Gastroesophageal sphincter (tissue), 4 donors: ENCODE results near the gene C6orf47. TPM values are rescaled to one million over a fixed set of nuclear protein-coding genes. Genes with fewer than 3 reads are reported as not detected.

Experiments used
- ATAC-seq: fragments of 150-250 bp; one replicate; pipeline ENCODE4 v1.9.1; 2016; ENCODE audit warnings: mild to moderate bottlenecking, moderate library complexity
- H3K27ac ChIP-seq, 4 donors: fragments of 200-600 bp; sonication (generic) in 3 of 4; 1 replicate in 3 of 4; 2 replicates in 1 of 4; pipeline ENCODE4 v1.5.1; 2016 to 2019
- H3K27me3 ChIP-seq: fragments of 200-600 bp; sonication (generic); one replicate; pipeline ENCODE4 v1.5.1; 2019
- H3K36me3 ChIP-seq, 2 donors: fragments of 200-600 bp; sonication (generic); one replicate each; pipeline ENCODE4 v1.5.1; 2019; ENCODE audit warnings: control low read depth in 1 of 2
- H3K4me1 ChIP-seq, 3 donors: fragments of 200-600 bp; sonication (generic); 1 replicate in 2 of 3; 2 replicates in 1 of 3; pipeline ENCODE4 v1.5.1; 2016 to 2019; ENCODE audit warnings: control low read depth in 2 of 3
- H3K4me3 ChIP-seq, 2 donors: fragments of 200-600 bp; sonication (generic); one replicate each; pipeline ENCODE4 v1.5.1; 2019; ENCODE audit warnings: mild to moderate bottlenecking in 1 of 2, moderate library complexity in 1 of 2
- H3K9me3 ChIP-seq, 3 donors: fragments of 200-600 bp; sonication (generic); one replicate each; pipeline ENCODE4 v1.5.1; 2017 to 2019; ENCODE audit warnings: control low read depth in 2 of 3
- CTCF ChIP-seq, 4 experiments: fragments of 200-600 bp in 2 of 4; fragments of 450-650 bp in 2 of 4; sonication (generic) in 1 of 4; IDR thresholded peaks; one replicate each; pipeline ENCODE4 v1.5.1; 2017 to 2019; ENCODE audit warnings: antibody characterized with exemption in 4 of 4, mild to moderate bottlenecking in 2 of 4, moderate library complexity in 2 of 4
- EP300 ChIP-seq: sonication (generic); formaldehyde crosslinking; IDR thresholded peaks from one replicate; pipeline ENCODE4 v1.6.1; 2017; ENCODE audit warnings: antibody characterized with exemption, mild to moderate bottlenecking
- POLR2A ChIP-seq, 2 donors: fragments of 450-650 bp; IDR thresholded peaks; one replicate each; pipeline ENCODE4 v1.6.1; 2017; ENCODE audit warnings: antibody characterized with exemption in 2 of 2, mild to moderate bottlenecking in 2 of 2, moderate library complexity in 1 of 2
- POLR2AphosphoS5 ChIP-seq: sonication (generic); formaldehyde crosslinking; IDR thresholded peaks from one replicate; pipeline ENCODE4 v1.6.1; 2017; ENCODE audit warnings: antibody characterized with exemption
- WGBS, 2 donors: methylation state at CpG; one replicate each; pipeline ENCODE4 v1.1.5; 2018; ENCODE audit warnings: low coverage in 1 of 2; 5-methylcytosine and 5-hydroxymethylcytosine counted together
- small RNA-seq, 4 donors: library from RNA; depleted of rRNA; stranded (forward); fragments of <200 nt; gene quantifications; one replicate each; pipeline ENCODE3, GENCODE V24; 2016
- total RNA-seq, 4 donors: library from RNA; depleted of rRNA; stranded (reverse); fragments of >200 nt; gene quantifications; one replicate each; pipeline ENCODE4 v1.1.0, GENCODE V29; 2016

C6orf47 gene
- total RNA-seq, 4 donors from 2014 or later: 30.0 to 40.0 (median 36.1) TPM

- H3K27ac ChIP-seq: peak within 1 kb of the TSS in 1 of 4 donors; percentile 44
- TF ChIP-seq CTCF (IDR thresholded peaks at IDR 0.05): no peak
- no peak for TF ChIP-seq EP300
- TF ChIP-seq POLR2AphosphoS5: no peak
- no peak for TF ChIP-seq POLR2A (IDR thresholded peaks at IDR 0.05)
- no peaks in the 10 kb centered on the region for H3K27me3 ChIP-seq
- WGBS, 2 donors: 51 to 63% methylated on average over 3 to 5 of the region's 6 CpGs
- H3K36me3 ChIP-seq: no peaks in the 10 kb centered on the region
- peaks cover 0 to 4% (median 0%) of the 10 kb centered on the region in 3 donors for H3K4me1 ChIP-seq
- H3K4me3 ChIP-seq: peak within 1 kb of the TSS in 1 of 2 donors; percentile 28
- H3K9me3 ChIP-seq: no peaks in the 10 kb centered on the region
- no peak for ATAC-seq
Observed at GRCh38 chr6:31614684-31615578, 45.6 kb downstream of the C6orf47 start, which contains the start of gene AIF1. Gene AIF1 (plus strand): TSS chr6:31615234. CDS start chr6:31615330, 96 bp downstream.

- Histone ChIP-seq H3K36me3 (no peaks in the 10 kb centered on the region), H3K4me3 (no peak overlapping the region), H3K9me3 (no peaks in the 10 kb centered on the region), H3K4me1 (no peaks in the 10 kb centered on the region), H3K27me3 (no peaks in the 10 kb centered on the region), H3K27ac (no peak overlapping the region)
- ATAC-seq: no peak
- 82 to 84% methylated on average over 3 to 7 of the region's 8 CpGs for WGBS, 2 donors
- no peak for TF ChIP-seq POLR2A (IDR thresholded peaks at IDR 0.05)
- TF ChIP-seq POLR2AphosphoS5: no peak
- no peak for TF ChIP-seq CTCF (IDR thresholded peaks at IDR 0.05)
Observed at GRCh38 chr6:31614075-31614619, 46.4 kb downstream of the C6orf47 start.

GRCh38 chr6:31610968-31611367, 49.6 kb downstream of the C6orf47 start:
- Histone ChIP-seq H3K4me3 (no peak overlapping the region), H3K27ac (no peak overlapping the region), H3K36me3 (no peaks in the 10 kb centered on the region), H3K27me3 (no peaks in the 10 kb centered on the region), H3K4me1 (no peaks in the 10 kb centered on the region), H3K9me3 (no peaks in the 10 kb centered on the region)
- TF ChIP-seq POLR2AphosphoS5 (no peak), CTCF (IDR thresholded peaks at IDR 0.05) (no peak), POLR2A (IDR thresholded peaks at IDR 0.05) (no peak)
- ATAC-seq: no peak
- WGBS, 2 donors: 63 to 80% methylated on average over 4 of the region's 4 CpGs

- Histone ChIP-seq H3K27ac (no peak overlapping the region), H3K36me3 (no peaks in the 10 kb centered on the region), H3K4me3 (no peak overlapping the region), H3K9me3 (no peaks in the 10 kb centered on the region), H3K4me1 (no peaks in the 10 kb centered on the region), H3K27me3 (no peaks in the 10 kb centered on the region)
- 44 to 72% methylated on average over 6 to 7 of the region's 8 CpGs for WGBS, 2 donors
- ATAC-seq: no peak
- no peak for TF ChIP-seq CTCF (IDR thresholded peaks at IDR 0.05)
- TF ChIP-seq POLR2A (IDR thresholded peaks at IDR 0.05): no peak
- no peak for TF ChIP-seq POLR2AphosphoS5
- TF ChIP-seq EP300: no peak
Observed at GRCh38 chr6:31609519-31610406, 50.8 kb downstream of the C6orf47 start.

Small RNA genes lying within 50 kb of the gene (small RNA-seq; reads per million reads assigned to genes)
- gene MIR4646 (0 to 0.37 (median 0) reads per million in 4 donors), gene MIR6832 (0 reads per million in 4 donors), gene RF00019 (0 reads per million in 4 donors), gene SNORA38 (1.6 to 4.7 (median 3.9) reads per million in 4 donors), gene UQCRHP1 (0 reads per million in 4 donors)

Other genes with a start within 250 kb of the C6orf47 start
- 1 to 10 TPM; 1.7 to 4.8 (median 2.0) TPM for gene MICB, start 162.6 kb downstream of the C6orf47 start, total RNA-seq
- gene MCCD1, start 131.8 kb downstream of the C6orf47 start, total RNA-seq: not detected
- gene DDX39B, start 118.8 kb downstream of the C6orf47 start, total RNA-seq: 100 to 1,000 TPM; 125 to 327 (median 217) TPM
- gene ATP6V1G2, start 114.2 kb downstream of the C6orf47 start, total RNA-seq: 1 to 10 TPM; 1.3 to 5.7 (median 2.9) TPM
- 10 to 100 TPM; 21.3 to 44.2 (median 28.5) TPM for gene NFKBIL1, start 113.2 kb downstream of the C6orf47 start, total RNA-seq
- gene LTA, start 88.5 kb downstream of the C6orf47 start, total RNA-seq: not detected
- under 1 TPM in 1 of 4 donors, not detected in 3; 0.81 TPM for gene TNF, start 85.2 kb downstream of the C6orf47 start, total RNA-seq
- under 1 TPM in 1 of 4 donors, not detected in 3; 0.57 TPM for gene LTB, start 78.4 kb downstream of the C6orf47 start, total RNA-seq
- gene LST1, start 74.5 kb downstream of the C6orf47 start, total RNA-seq: 1 to 10 TPM; 1.4 to 7.7 (median 6.9) TPM
- not detected for gene NCR3, start 67.8 kb downstream of the C6orf47 start, total RNA-seq
- 10 to 100 TPM in 3 of 4 donors, 1 to 10 TPM in 1; 5.6 to 46.4 (median 21.3) TPM for gene AIF1, start 45.5 kb downstream of the C6orf47 start, total RNA-seq
- gene PRRC2A, start 40.1 kb downstream of the C6orf47 start, total RNA-seq: 100 to 1,000 TPM in 1 of 4 donors, 10 to 100 TPM in 3; 47.9 to 137 (median 76.2) TPM
- gene BAG6, start 8.1 kb downstream of the C6orf47 start, total RNA-seq: 100 to 1,000 TPM; 131 to 252 (median 190) TPM
- gene APOM, start 4.9 kb downstream of the C6orf47 start, total RNA-seq: 1 to 10 TPM in 3 of 4 donors, under 1 TPM in 1; 0.62 to 7.4 (median 3.2) TPM
- gene GPANK1, start 4.2 kb upstream of the C6orf47 start, total RNA-seq: 10 to 100 TPM; 17.1 to 22.3 (median 17.9) TPM
- gene CSNK2B, start 5.3 kb upstream of the C6orf47 start, total RNA-seq: 100 to 1,000 TPM; 162 to 197 (median 167) TPM
- 1 to 10 TPM in 3 of 4 donors, under 1 TPM in 1; 0.10 to 9.3 (median 3.9) TPM for gene LY6G5B, start 9.2 kb upstream of the C6orf47 start, total RNA-seq
- 1 to 10 TPM in 1 of 4 donors, under 1 TPM in 1, not detected in 2; 0.94 to 1.9 TPM for gene LY6G5C, start 20.3 kb upstream of the C6orf47 start, total RNA-seq
- 10 to 100 TPM; 37.4 to 49.8 (median 47.2) TPM for gene ABHD16A, start 42.5 kb upstream of the C6orf47 start, total RNA-seq
- not detected for gene LY6G6F, start 46.1 kb upstream of the C6orf47 start, total RNA-seq
- not detected for gene LY6G6D, start 54.6 kb upstream of the C6orf47 start, total RNA-seq
- not detected for gene LY6G6C, start 61.0 kb upstream of the C6orf47 start, total RNA-seq
- under 1 TPM in 1 of 4 donors, not detected in 3; 0.54 TPM for gene MPIG6B, start 62.6 kb upstream of the C6orf47 start, total RNA-seq
- gene DDAH2, start 68.5 kb upstream of the C6orf47 start, total RNA-seq: 100 to 1,000 TPM in 2 of 4 donors, 10 to 100 TPM in 2; 75.6 to 127 (median 99.0) TPM
- gene CLIC1, start 75.8 kb upstream of the C6orf47 start, total RNA-seq: 100 to 1,000 TPM; 191 to 427 (median 276) TPM
- 10 to 100 TPM in 1 of 4 donors, 1 to 10 TPM in 3; 1.9 to 12.7 (median 6.7) TPM for gene MSH5, start 79.2 kb upstream of the C6orf47 start, total RNA-seq
- 1 to 10 TPM in 1 of 4 donors, under 1 TPM in 1, not detected in 2; 0.93 to 1.1 TPM for gene SAPCD1, start 101.9 kb upstream of the C6orf47 start, total RNA-seq
- under 1 TPM; 0.12 to 0.54 (median 0.31) TPM for gene VWA7, start 116.5 kb upstream of the C6orf47 start, total RNA-seq
- 10 to 100 TPM; 25.4 to 50.6 (median 29.9) TPM for gene VARS1, start 135.0 kb upstream of the C6orf47 start, total RNA-seq
- 10 to 100 TPM; 18.0 to 31.7 (median 28.5) TPM for gene LSM2, start 146.2 kb upstream of the C6orf47 start, total RNA-seq
- gene HSPA1L, start 154.5 kb upstream of the C6orf47 start, total RNA-seq: 1 to 10 TPM; 1.9 to 3.9 (median 2.6) TPM
- 100 to 1,000 TPM; 287 to 496 (median 351) TPM for gene HSPA1A, start 154.8 kb upstream of the C6orf47 start, total RNA-seq
- 100 to 1,000 TPM; 198 to 260 (median 219) TPM for gene HSPA1B, start 167.0 kb upstream of the C6orf47 start, total RNA-seq
- gene NEU1, start 202.0 kb upstream of the C6orf47 start, total RNA-seq: 10 to 100 TPM; 28.2 to 39.1 (median 30.5) TPM
- 1 to 10 TPM in 2 of 4 donors, not detected in 2; 1.1 to 4.5 TPM for gene SLC44A4, start 218.2 kb upstream of the C6orf47 start, total RNA-seq
- gene EHMT2, start 236.9 kb upstream of the C6orf47 start, total RNA-seq: 10 to 100 TPM; 29.5 to 43.4 (median 35.5) TPM
- gene ZBTB12, start 241.3 kb upstream of the C6orf47 start, total RNA-seq: 1 to 10 TPM in 2 of 4 donors, under 1 TPM in 2; 0.40 to 2.0 (median 0.86) TPM